ENCODE results near the gene GTF3A. TPM values are rescaled to one million over a fixed set of nuclear protein-coding genes. Genes with fewer than 3 reads are reported as not detected.

The GTF3A gene
- total RNA-seq, 1 experiment from 2014 or later = 80.7 TPM

- no peak for DNase-seq
- Histone ChIP-seq H3K27me3 (ENCODE audit: control insufficient read depth, insufficient read depth, low read length) (peaks cover 7% of the 10 kb centered on the region; the same call in 1 of the 2 replicates), H3K36me3 (replicated peaks; ENCODE audit: control insufficient read depth, insufficient read depth, low read length) (no peaks in the 10 kb centered on the region), H3K4me3 (ENCODE audit: insufficient read depth, low read depth, low read length) (peak overlapping the region; percentile 90)
Measured at GRCh38 chr13:27449081-27449603, 24.7 kb downstream of the GTF3A start.

GRCh38 chr13:27449936-27450828 is 25.8 kb downstream of the GTF3A start, which contains the start of gene MTIF3:
TSS of gene MTIF3 (minus strand) at chr13:27450564. CDS start at chr13:27440448, 10,116 bp downstream.
- peak; percentile 94 for DNase-seq
- no peaks in the 10 kb centered on the region for H3K36me3 ChIP-seq (replicated peaks; ENCODE audit: control insufficient read depth, insufficient read depth, low read length)
- H3K4me3 ChIP-seq (ENCODE audit: insufficient read depth, low read depth, low read length) = peak within 1 kb of the TSS; percentile 90
- peaks cover 7% of the 10 kb centered on the region; the same call in 1 of the 2 replicates for H3K27me3 ChIP-seq (ENCODE audit: control insufficient read depth, insufficient read depth, low read length)

GRCh38 chr13:27450921-27451471 is 26.6 kb downstream of the GTF3A start:
- peak overlapping the region; percentile 90 for H3K4me3 ChIP-seq (ENCODE audit: insufficient read depth, low read depth, low read length)
- peak; percentile 78 for DNase-seq
- no peaks in the 10 kb centered on the region for H3K36me3 ChIP-seq (replicated peaks; ENCODE audit: control insufficient read depth, insufficient read depth, low read length)
- H3K27me3 ChIP-seq (ENCODE audit: control insufficient read depth, insufficient read depth, low read length) = peaks cover 7% of the 10 kb centered on the region; the same call in 1 of the 2 replicates

GRCh38 chr13:27455331-27455855 is 31.0 kb downstream of the GTF3A start:
- Histone ChIP-seq H3K36me3 (replicated peaks; ENCODE audit: control insufficient read depth, insufficient read depth, low read length) (no peaks in the 10 kb centered on the region), H3K27me3 (ENCODE audit: control insufficient read depth, insufficient read depth, low read length) (peaks cover 7% of the 10 kb centered on the region; the same call in 1 of the 2 replicates), H3K4me3 (ENCODE audit: insufficient read depth, low read depth, low read length) (no peak overlapping the region)
- DNase-seq = peak; percentile 68

- no peak overlapping the region for H3K4me3 ChIP-seq (ENCODE audit: insufficient read depth, low read depth, low read length)
- peak; percentile 26 for DNase-seq
- no peaks in the 10 kb centered on the region; the same call in 1 of the 2 replicates for H3K27me3 ChIP-seq (ENCODE audit: control insufficient read depth, insufficient read depth, low read length)
- no peaks in the 10 kb centered on the region for H3K36me3 ChIP-seq (replicated peaks; ENCODE audit: control insufficient read depth, insufficient read depth, low read length)
Measured at GRCh38 chr13:27461940-27462584, 37.6 kb downstream of the GTF3A start.

- peak; percentile 32 for DNase-seq
- no peaks in the 10 kb centered on the region; the same call in 1 of the 2 replicates for H3K27me3 ChIP-seq (ENCODE audit: control insufficient read depth, insufficient read depth, low read length)
- no peaks in the 10 kb centered on the region for H3K36me3 ChIP-seq (replicated peaks; ENCODE audit: control insufficient read depth, insufficient read depth, low read length)
- no peak overlapping the region for H3K4me3 ChIP-seq (ENCODE audit: insufficient read depth, low read depth, low read length)
Measured at GRCh38 chr13:27463500-27463899, 39.1 kb downstream of the GTF3A start.

- H3K36me3 ChIP-seq (replicated peaks; ENCODE audit: control insufficient read depth, insufficient read depth, low read length) = no peaks in the 10 kb centered on the region
- DNase-seq = no peak
- no peak overlapping the region for H3K4me3 ChIP-seq (ENCODE audit: insufficient read depth, low read depth, low read length)
- H3K27me3 ChIP-seq (ENCODE audit: control insufficient read depth, insufficient read depth, low read length) = no peaks in the 10 kb centered on the region
Measured at GRCh38 chr13:27465611-27466010, 41.2 kb downstream of the GTF3A start.

- H3K36me3 ChIP-seq (replicated peaks; ENCODE audit: control insufficient read depth, insufficient read depth, low read length) = no peaks in the 10 kb centered on the region
- no peaks in the 10 kb centered on the region for H3K27me3 ChIP-seq (ENCODE audit: control insufficient read depth, insufficient read depth, low read length)
- DNase-seq = no peak
- no peak overlapping the region for H3K4me3 ChIP-seq (ENCODE audit: insufficient read depth, low read depth, low read length)
Measured at GRCh38 chr13:27466513-27466912, 42.1 kb downstream of the GTF3A start.

GRCh38 chr13:27470075-27470820 is 45.8 kb downstream of the GTF3A start:
- Histone ChIP-seq H3K36me3 (replicated peaks; ENCODE audit: control insufficient read depth, insufficient read depth, low read length) (no peaks in the 10 kb centered on the region), H3K27me3 (ENCODE audit: control insufficient read depth, insufficient read depth, low read length) (no peaks in the 10 kb centered on the region), H3K4me3 (ENCODE audit: insufficient read depth, low read depth, low read length) (no peak overlapping the region)
- no peak for DNase-seq

- Histone ChIP-seq H3K27me3 (ENCODE audit: control insufficient read depth, insufficient read depth, low read length) (no peaks in the 10 kb centered on the region), H3K36me3 (replicated peaks; ENCODE audit: control insufficient read depth, insufficient read depth, low read length) (no peaks in the 10 kb centered on the region), H3K4me3 (ENCODE audit: insufficient read depth, low read depth, low read length) (no peak overlapping the region)
- DNase-seq = no peak
Measured at GRCh38 chr13:27472441-27472840, 48.0 kb downstream of the GTF3A start.

GRCh38 chr13:27472941-27473340 is 48.5 kb downstream of the GTF3A start:
- no peak overlapping the region for H3K4me3 ChIP-seq (ENCODE audit: insufficient read depth, low read depth, low read length)
- H3K27me3 ChIP-seq (ENCODE audit: control insufficient read depth, insufficient read depth, low read length) = no peaks in the 10 kb centered on the region
- no peaks in the 10 kb centered on the region for H3K36me3 ChIP-seq (replicated peaks; ENCODE audit: control insufficient read depth, insufficient read depth, low read length)
- DNase-seq = no peak

- Histone ChIP-seq H3K27me3 (ENCODE audit: control insufficient read depth, insufficient read depth, low read length) (no peaks in the 10 kb centered on the region; the same call in 1 of the 2 replicates), H3K4me3 (ENCODE audit: insufficient read depth, low read depth, low read length) (no peak overlapping the region), H3K36me3 (replicated peaks; ENCODE audit: control insufficient read depth, insufficient read depth, low read length) (no peaks in the 10 kb centered on the region)
- DNase-seq = no peak
Measured at GRCh38 chr13:27474751-27475268, 50.4 kb downstream of the GTF3A start.

- Histone ChIP-seq H3K4me3 (ENCODE audit: insufficient read depth, low read depth, low read length) (no peak overlapping the region), H3K36me3 (replicated peaks; ENCODE audit: control insufficient read depth, insufficient read depth, low read length) (no peaks in the 10 kb centered on the region), H3K27me3 (ENCODE audit: control insufficient read depth, insufficient read depth, low read length) (no peaks in the 10 kb centered on the region; the same call in 1 of the 2 replicates)
- no peak for DNase-seq
Measured at GRCh38 chr13:27476943-27477703, 52.7 kb downstream of the GTF3A start.
